ENCODE data around the gene COL8A1.

- TF ChIP-seq CTCF (IDR thresholded peaks at IDR 0.05; ENCODE audit: insufficient read depth, low read length) (no peak), REST (IDR thresholded peaks at IDR 0.05; ENCODE audit: insufficient replicate concordance, low read depth) (no peak)
Observed at GRCh38 chr3:99665017-99665416, 26.6 kb downstream of the COL8A1 start.
